ENCODE data around the gene RPGRIP1L. TPM values are rescaled to one million over a fixed set of nuclear protein-coding genes. Genes with fewer than 3 reads are reported as not detected.

The RPGRIP1L gene
- total RNA-seq, 1 experiment from 2014 or later = 12.7 TPM

- intact Hi-C loops (cut with micrococcal nuclease; ENCODE audit: unreplicated experiment) (no loop called here), in situ Hi-C loops (cut with HindIII; ENCODE audit: low pct_unique_long_range_greater_than_20kb, low sequenced_read_pairs) (no loop called here)
- no TSS peak for BruUV-seq (replicated peaks)
- Histone ChIP-seq H3K4me3 (ENCODE audit: low read depth in 2 of 2, low read length in 2 of 2) (no peak overlapping the region), H3K27me3 (ENCODE audit: control insufficient read depth, insufficient read depth, low read length) (no peaks in the 10 kb centered on the region), H3K9me3 (ENCODE audit: control insufficient read depth, insufficient read depth, low read depth, low read length) (no peaks in the 10 kb centered on the region), H3K36me3 (ENCODE audit: control insufficient read depth, insufficient read depth, low read length) (no peaks in the 10 kb centered on the region), H3K4me1 (ENCODE audit: control insufficient read depth, insufficient read depth, low read length) (peaks cover 7% of the 10 kb centered on the region; the same call in 1 of the 2 replicates), H3K27ac (ENCODE audit: low read length) (peak overlapping the region; percentile 66)
- ATAC-seq (peak; percentile 86), DNase-seq (ENCODE audit: low read depth, low spot score) (no peak)
- POLR2A ChIA-PET = interaction anchor here (0.6 kb wide), 1 partner anchor 43 kb away, joined by 5 read pairs; no protein-coding TSS in a partner anchor
- TF ChIP-seq SIN3A (IDR thresholded peaks at IDR 0.05; ENCODE audit: borderline replicate concordance, insufficient read depth, low read depth, low read length) (no peak), TCF7L2 (IDR thresholded peaks at IDR 0.05; ENCODE audit: low read depth, low read length) (peak; percentile 86)
- CTCF ChIA-PET = no interaction called here
Measured at GRCh38 chr16:53732296-53732929, 28.8 kb upstream of the RPGRIP1L start.

- H3K4me1 ChIP-seq (ENCODE audit: control insufficient read depth, insufficient read depth, low read length) = peaks cover 20% of the 10 kb centered on the region
- ChIA-PET POLR2A (no interaction called here), CTCF (no interaction called here)
- no peak overlapping the region for H3K4me3 ChIP-seq (ENCODE audit: low read depth in 2 of 2, low read length in 2 of 2)
- BruUV-seq (replicated peaks) = no TSS peak
- DNase-seq (ENCODE audit: low read depth, low spot score) (no peak), ATAC-seq (no peak)
- TF ChIP-seq CTCF (IDR thresholded peaks at IDR 0.05) = no peak
- no peak for TF ChIP-seq POLR2AphosphoS5 (IDR thresholded peaks at IDR 0.05; ENCODE audit: low read depth, low read length)
- TF ChIP-seq REST (IDR thresholded peaks at IDR 0.05; ENCODE audit: insufficient read depth in 1 of 2, low read depth in 2 of 2, low read length in 1 of 2) = no peak
- TF ChIP-seq SIN3A (IDR thresholded peaks at IDR 0.05; ENCODE audit: borderline replicate concordance, insufficient read depth, low read depth, low read length) = no peak
- TF ChIP-seq TCF7L2 (IDR thresholded peaks at IDR 0.05; ENCODE audit: low read depth, low read length) = no peak
- H3K9me3 ChIP-seq (ENCODE audit: control insufficient read depth, insufficient read depth, low read depth, low read length) = no peaks in the 10 kb centered on the region
- no peak overlapping the region for H3K27ac ChIP-seq (ENCODE audit: low read length)
- H3K36me3 ChIP-seq (ENCODE audit: control insufficient read depth, insufficient read depth, low read length) = no peaks in the 10 kb centered on the region
- H3K27me3 ChIP-seq (ENCODE audit: control insufficient read depth, insufficient read depth, low read length) = no peaks in the 10 kb centered on the region
- in situ Hi-C loops (cut with HindIII; ENCODE audit: low pct_unique_long_range_greater_than_20kb, low sequenced_read_pairs) = no loop called here
- intact Hi-C loops (cut with micrococcal nuclease; ENCODE audit: unreplicated experiment) = no loop called here
Measured at GRCh38 chr16:53730693-53731092, 27.0 kb upstream of the RPGRIP1L start.

GRCh38 chr16:53726625-53727024 lies 23.0 kb upstream of the RPGRIP1L start:
- Histone ChIP-seq H3K9me3 (ENCODE audit: control insufficient read depth, insufficient read depth, low read depth, low read length) (no peaks in the 10 kb centered on the region), H3K4me3 (ENCODE audit: low read depth in 2 of 2, low read length in 2 of 2) (no peak overlapping the region), H3K4me1 (ENCODE audit: control insufficient read depth, insufficient read depth, low read length) (peaks cover 26% of the 10 kb centered on the region), H3K27me3 (ENCODE audit: control insufficient read depth, insufficient read depth, low read length) (no peaks in the 10 kb centered on the region), H3K36me3 (ENCODE audit: control insufficient read depth, insufficient read depth, low read length) (no peaks in the 10 kb centered on the region), H3K27ac (ENCODE audit: low read length) (peak overlapping the region; percentile 44; the same call in 1 of the 2 replicates)
- POLR2A ChIA-PET = no interaction called here
- intact Hi-C loops (cut with micrococcal nuclease; ENCODE audit: unreplicated experiment) (no loop called here), in situ Hi-C loops (cut with HindIII; ENCODE audit: low pct_unique_long_range_greater_than_20kb, low sequenced_read_pairs) (no loop called here)
- no TSS peak for BruUV-seq (replicated peaks)
- CTCF ChIA-PET = no interaction called here
- TF ChIP-seq POLR2AphosphoS5 (IDR thresholded peaks at IDR 0.05; ENCODE audit: low read depth, low read length) = no peak
- TF ChIP-seq REST (IDR thresholded peaks at IDR 0.05; ENCODE audit: insufficient read depth in 1 of 2, low read depth in 2 of 2, low read length in 1 of 2) = no peak
- TF ChIP-seq SIN3A (IDR thresholded peaks at IDR 0.05; ENCODE audit: borderline replicate concordance, insufficient read depth, low read depth, low read length) = no peak
- TF ChIP-seq CTCF (IDR thresholded peaks at IDR 0.05) = no peak
- TF ChIP-seq TCF7L2 (IDR thresholded peaks at IDR 0.05; ENCODE audit: low read depth, low read length) = no peak
- ATAC-seq = peak; percentile 84
- DNase-seq (ENCODE audit: low read depth, low spot score) = no peak
